ENCODE data around the gene GSN.

GRCh38 chr9:121259498-121259897, 8.5 kb upstream of the GSN start:
- TF ChIP-seq CTCF (IDR thresholded peaks at IDR 0.05) (no peak), POLR2AphosphoS5 (IDR thresholded peaks at IDR 0.05) (no peak)
